Effector memory CD4-positive, alpha-beta T cell (primary cell): ENCODE measurements around the gene C5AR2.
"Not testable (repeated sequence)": the region's sequence is repeated elsewhere in the genome, so short reads cannot be mapped to it uniquely, and the experiment has no call there.

Experiments
- DNase-seq, 3 donors: peaks; one replicate each; pipeline ENCODE4 v3.0.0-alpha.2; 2020
- H3K27ac ChIP-seq: 2 replicates; pipeline ENCODE4 v1.7.0; 2013; ENCODE audit warnings: mild to moderate bottlenecking, low read length, moderate library complexity; ENCODE audit not compliant: insufficient read depth, poor library complexity, severe bottlenecking
- H3K27me3 ChIP-seq: replicated peaks from 2 replicates; pipeline ENCODE4 v1.7.0; 2013; ENCODE audit warnings: mild to moderate bottlenecking, low read length; ENCODE audit not compliant: insufficient read depth, control insufficient read depth, poor library complexity, severe bottlenecking
- H3K36me3 ChIP-seq: 2 replicates; pipeline ENCODE4 v1.7.0; 2013; ENCODE audit warnings: mild to moderate bottlenecking, low read length, moderate library complexity; ENCODE audit not compliant: control insufficient read depth, insufficient read depth
- H3K4me1 ChIP-seq: 2 replicates; pipeline ENCODE4 v1.7.0; 2013; ENCODE audit warnings: low read length, mild to moderate bottlenecking; ENCODE audit not compliant: control insufficient read depth, insufficient read depth, poor library complexity, severe bottlenecking
- H3K4me3 ChIP-seq: 2 replicates; pipeline ENCODE4 v1.7.0; 2013; ENCODE audit warnings: low read length, low read depth, mild to moderate bottlenecking; ENCODE audit not compliant: insufficient read depth, poor library complexity, severe bottlenecking
- H3K9me3 ChIP-seq: 2 replicates; pipeline ENCODE4 v1.7.0; 2013; ENCODE audit warnings: mild to moderate bottlenecking, low read length, moderate library complexity; ENCODE audit not compliant: control insufficient read depth
- total RNA-seq, 3 donors: gene quantifications; one replicate each; lab custom pipeline; 2026; lab: John Stamatoyannopoulos, UW

Gene C5AR2
- total RNA-seq = 1.9 to 3.3 (median 2.7) reads per million in 3 donors

DNA sequence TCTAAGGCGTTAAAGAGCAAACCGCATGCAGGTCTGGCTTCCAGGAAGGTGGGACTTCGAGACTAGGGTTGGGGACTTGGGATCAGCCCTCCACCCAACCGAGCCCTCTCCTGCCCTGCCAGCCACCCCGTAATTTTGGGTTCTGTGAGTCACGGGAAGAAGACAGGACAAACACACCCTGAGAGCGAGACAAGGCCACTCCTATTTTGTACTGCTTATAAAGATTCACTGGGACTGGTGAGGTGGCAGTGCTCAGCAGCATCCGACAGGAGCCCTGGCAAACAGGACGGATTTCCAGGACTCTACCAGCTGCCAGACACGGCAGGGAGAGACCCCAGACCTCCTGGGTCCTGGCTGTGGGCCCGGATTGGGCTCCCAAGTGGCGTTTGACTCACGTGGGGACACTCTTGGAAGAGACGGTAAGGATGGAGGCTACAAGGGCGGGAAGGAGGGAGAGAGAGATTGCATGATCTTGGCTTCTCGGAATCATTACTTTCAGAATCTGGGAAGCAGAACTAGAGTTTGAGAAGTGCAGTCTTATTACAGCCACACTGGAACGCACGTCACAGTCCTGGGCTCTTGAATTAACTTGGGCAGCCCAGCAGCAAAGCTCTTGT lies at the start of gene C5AR2:
C5AR2 (plus strand) TSS at position 245 of the 617 bp plus-strand sequence. CDS start 8,625 bp downstream, outside the sequence.
- H3K4me3 ChIP-seq = no peak within 1 kb of the TSS
- H3K36me3 ChIP-seq = no peaks in the 10 kb centered on the region
- no peaks in the 10 kb centered on the region for H3K9me3 ChIP-seq
- DNase-seq = no peak
- H3K27me3 ChIP-seq = no peaks in the 10 kb centered on the region
- H3K27ac ChIP-seq = no peak within 1 kb of the TSS
- H3K4me1 ChIP-seq = peaks cover 3% of the 10 kb centered on the region

DNA sequence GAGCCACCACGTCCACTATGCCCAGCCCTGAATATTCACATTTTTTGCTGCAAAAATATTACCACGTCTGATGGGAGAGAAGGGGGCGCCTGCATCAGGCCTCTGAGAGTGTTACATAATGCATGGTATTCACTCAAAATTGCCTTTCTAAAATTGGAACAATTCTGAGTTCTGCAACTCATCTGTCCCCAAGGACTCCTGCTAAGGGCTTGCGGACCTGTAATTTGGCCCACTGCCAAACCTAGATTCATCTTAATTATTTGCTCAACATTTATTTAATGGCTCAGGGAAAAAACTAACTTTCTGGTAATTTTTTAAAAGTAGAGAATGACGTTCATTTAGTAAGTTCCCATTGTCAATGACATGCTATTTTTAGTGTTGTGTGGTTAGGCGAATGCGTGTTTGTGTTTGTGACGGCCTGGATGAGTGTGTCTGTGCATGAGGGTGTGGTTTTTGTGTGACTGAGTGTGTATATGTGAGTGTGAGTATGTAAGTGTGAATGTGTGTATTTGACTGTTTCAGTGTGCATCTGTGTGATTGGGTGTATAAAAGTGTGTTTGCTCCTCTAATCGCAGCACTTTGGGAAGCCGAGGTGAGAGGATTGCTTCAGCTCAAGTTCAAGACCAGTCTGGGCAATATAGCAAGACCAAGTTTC lies 48.4 kb upstream of the C5AR2 start:
- Histone ChIP-seq H3K4me3 (no peak overlapping the region), H3K27ac (no peak overlapping the region), H3K36me3 (no peaks in the 10 kb centered on the region), H3K4me1 (peaks cover 3% of the 10 kb centered on the region), H3K9me3 (no peaks in the 10 kb centered on the region), H3K27me3 (no peaks in the 10 kb centered on the region)
- DNase-seq = no peak

DNA sequence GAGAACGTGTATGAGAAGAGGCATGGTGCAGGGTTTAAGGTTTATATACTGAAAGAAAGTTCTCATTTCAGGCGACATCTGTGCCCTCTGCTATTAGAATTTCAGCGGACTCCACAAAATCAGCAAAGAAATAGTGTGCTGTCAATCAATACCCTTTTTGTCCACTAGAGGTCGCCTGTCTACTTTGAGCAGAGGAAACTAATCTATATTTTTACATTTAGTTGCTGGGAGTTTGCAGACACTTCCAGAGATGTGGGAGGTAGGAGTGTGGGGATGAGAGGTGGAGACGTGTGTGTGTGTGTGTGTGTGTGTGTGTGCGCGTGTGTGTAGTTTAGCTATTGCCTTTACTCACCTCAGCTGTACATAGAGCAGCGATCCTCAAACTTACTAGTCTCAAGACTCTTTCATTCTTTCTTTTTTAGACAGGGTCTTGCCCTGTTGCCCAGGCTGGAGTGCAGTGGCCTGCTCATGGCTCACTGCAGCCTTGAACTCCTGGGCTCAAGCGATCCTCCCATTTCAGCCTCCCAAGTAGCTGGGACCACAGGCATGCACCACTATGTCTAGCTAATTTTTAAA lies 47.6 kb upstream of the C5AR2 start:
- no peak overlapping the region for H3K27ac ChIP-seq
- no peaks in the 10 kb centered on the region for H3K36me3 ChIP-seq
- no peak overlapping the region for H3K4me3 ChIP-seq
- peak in 1 of 3 donors; percentile 32 for DNase-seq
- H3K27me3 ChIP-seq = no peaks in the 10 kb centered on the region
- no peaks in the 10 kb centered on the region for H3K9me3 ChIP-seq
- peaks cover 3% of the 10 kb centered on the region for H3K4me1 ChIP-seq

DNA sequence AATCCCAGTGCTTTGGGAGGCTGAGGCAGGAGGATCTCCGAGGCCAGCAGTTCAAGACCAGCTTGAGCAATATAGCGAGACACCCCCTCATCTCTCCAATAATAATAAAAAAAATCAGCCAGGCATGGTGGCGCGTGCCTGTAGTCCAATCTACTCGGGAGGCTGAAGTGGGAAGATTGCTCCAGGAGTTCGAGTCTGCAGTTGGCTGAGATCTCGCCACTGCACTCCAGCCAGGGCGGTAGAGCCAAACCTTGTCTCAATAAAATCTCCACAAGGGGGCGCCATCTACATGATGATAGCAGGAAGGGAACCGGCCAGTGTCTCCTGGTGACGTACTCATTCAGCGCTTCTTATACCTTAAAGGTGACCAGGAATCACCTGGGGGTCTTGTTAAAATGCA lies 35.9 kb upstream of the C5AR2 start:
- Histone ChIP-seq H3K4me1 (no peaks in the 10 kb centered on the region), H3K27me3 (no peaks in the 10 kb centered on the region), H3K27ac (no peak overlapping the region), H3K36me3 (no peaks in the 10 kb centered on the region), H3K4me3 (no peak overlapping the region), H3K9me3 (no peaks in the 10 kb centered on the region)
- peak; percentile 38 to 72 (median 60) for DNase-seq

DNA sequence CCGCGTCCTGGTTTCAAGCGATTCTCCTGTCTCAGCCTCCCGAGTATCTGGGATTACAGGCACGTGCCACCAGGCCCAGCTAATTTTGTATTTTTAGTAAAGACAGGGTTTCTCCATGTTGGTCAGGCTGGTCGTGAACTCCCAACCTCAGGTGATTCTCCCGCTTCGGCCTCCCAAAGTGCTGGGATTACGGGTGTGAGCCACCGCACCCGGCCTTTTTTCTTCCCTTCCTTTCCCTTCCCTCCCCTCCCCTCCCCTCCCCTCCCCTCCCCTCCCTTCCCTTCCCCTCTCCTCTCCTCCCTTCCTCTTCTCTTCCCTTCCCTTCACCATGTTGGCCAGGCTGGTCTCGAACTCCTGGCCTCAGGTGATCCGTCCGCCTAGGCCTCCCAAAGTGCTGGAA lies 31.1 kb upstream of the C5AR2 start:
- not testable (repeated sequence) for H3K9me3 ChIP-seq, H3K27me3 ChIP-seq, DNase-seq, H3K36me3 ChIP-seq, H3K4me3 ChIP-seq, H3K27ac ChIP-seq, H3K4me1 ChIP-seq

DNA sequence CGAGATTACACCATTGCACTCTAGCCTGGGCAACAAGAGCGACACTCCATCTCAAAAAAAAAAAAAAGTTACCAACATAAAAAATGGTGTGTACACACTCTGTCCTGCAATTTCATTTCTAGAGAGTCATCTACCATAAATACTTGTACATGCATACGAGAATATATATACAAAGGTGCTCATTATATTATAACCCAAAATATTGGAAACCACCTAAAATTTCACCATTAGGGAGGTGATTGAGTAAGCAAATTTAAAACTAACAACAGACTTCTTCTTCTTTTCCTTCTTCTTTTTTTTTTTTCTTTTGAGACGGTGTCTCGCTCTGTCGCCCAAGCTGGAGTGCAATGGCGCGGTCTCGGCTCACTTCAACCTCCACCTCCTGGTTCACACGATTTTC lies 29.7 kb upstream of the C5AR2 start:
- no peak overlapping the region for H3K27ac ChIP-seq
- H3K27me3 ChIP-seq = no peaks in the 10 kb centered on the region
- H3K36me3 ChIP-seq = no peaks in the 10 kb centered on the region
- H3K9me3 ChIP-seq = no peaks in the 10 kb centered on the region
- no peak overlapping the region for H3K4me3 ChIP-seq
- no peaks in the 10 kb centered on the region for H3K4me1 ChIP-seq
- no peak for DNase-seq

DNA sequence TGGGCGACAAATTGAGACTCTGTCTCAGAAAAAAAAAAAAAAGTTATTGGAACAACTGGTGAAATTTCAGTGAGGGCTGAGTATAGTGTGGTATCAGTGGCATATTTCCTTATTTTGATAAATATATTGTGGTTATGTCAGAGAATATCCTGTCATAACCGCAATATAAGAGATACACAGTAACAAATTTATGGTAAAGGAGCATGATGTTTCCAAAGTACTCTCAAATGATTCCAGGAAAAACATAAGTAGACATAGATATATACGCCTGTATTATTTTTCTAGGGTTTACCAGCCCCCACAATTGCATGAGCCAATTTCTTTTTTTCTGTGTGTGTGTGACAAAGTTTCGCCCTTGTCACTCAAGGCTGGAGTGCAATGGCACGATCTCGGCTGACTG lies 28.0 kb upstream of the C5AR2 start:
- no peak overlapping the region for H3K4me3 ChIP-seq
- no peaks in the 10 kb centered on the region for H3K9me3 ChIP-seq
- DNase-seq = no peak
- H3K4me1 ChIP-seq = no peaks in the 10 kb centered on the region
- H3K27me3 ChIP-seq = no peaks in the 10 kb centered on the region
- no peak overlapping the region for H3K27ac ChIP-seq
- H3K36me3 ChIP-seq = no peaks in the 10 kb centered on the region

DNA sequence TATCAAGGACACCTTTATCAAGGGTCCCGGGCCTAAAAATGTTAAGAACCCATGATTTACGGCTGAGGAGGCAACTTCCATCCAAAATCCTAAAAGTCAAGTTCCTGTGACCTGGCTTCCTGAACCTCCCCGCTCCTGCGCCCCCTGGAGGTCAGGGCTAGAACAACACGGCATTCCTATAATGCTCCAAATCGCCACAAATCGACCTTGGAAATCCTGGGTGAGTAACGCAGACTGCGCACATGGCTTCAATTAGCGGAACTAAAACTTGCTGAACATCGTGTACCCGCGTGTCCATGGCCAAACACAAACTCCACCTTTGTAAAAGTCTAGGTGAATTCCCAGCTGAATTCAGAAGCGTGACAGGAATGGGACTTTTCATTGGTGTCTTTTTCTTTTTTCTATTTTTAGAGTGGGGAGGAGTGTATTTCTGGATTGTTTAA lies 26.6 kb upstream of the C5AR2 start:
- H3K4me1 ChIP-seq = no peaks in the 10 kb centered on the region
- H3K36me3 ChIP-seq = no peaks in the 10 kb centered on the region
- no peaks in the 10 kb centered on the region for H3K9me3 ChIP-seq
- H3K27me3 ChIP-seq = no peaks in the 10 kb centered on the region
- H3K4me3 ChIP-seq = no peak overlapping the region
- peak; percentile 27 to 47 (median 29) for DNase-seq
- no peak overlapping the region for H3K27ac ChIP-seq

DNA sequence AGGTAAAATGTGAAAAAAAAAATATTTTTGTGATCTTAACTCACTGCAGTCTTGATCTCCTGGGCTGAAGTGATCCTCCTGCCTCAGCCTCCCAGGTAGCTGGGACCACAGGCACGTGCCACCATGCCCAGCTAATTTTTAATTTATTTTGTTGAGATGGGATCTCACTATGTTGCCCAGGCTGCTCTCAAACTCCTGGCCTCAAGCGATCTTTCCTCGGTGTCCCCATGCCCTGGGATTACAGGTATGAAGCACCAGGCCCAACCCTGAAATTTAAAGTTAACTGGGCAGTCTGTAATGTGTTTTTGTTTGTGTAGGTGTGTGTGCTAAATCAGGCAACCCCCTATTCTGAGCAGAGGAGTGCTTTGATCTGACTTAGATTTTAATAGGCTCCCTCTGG lies 25.7 kb upstream of the C5AR2 start:
- Histone ChIP-seq H3K27me3 (no peaks in the 10 kb centered on the region), H3K27ac (no peak overlapping the region), H3K4me3 (no peak overlapping the region), H3K36me3 (no peaks in the 10 kb centered on the region), H3K9me3 (no peaks in the 10 kb centered on the region), H3K4me1 (no peaks in the 10 kb centered on the region)
- no peak for DNase-seq

DNA sequence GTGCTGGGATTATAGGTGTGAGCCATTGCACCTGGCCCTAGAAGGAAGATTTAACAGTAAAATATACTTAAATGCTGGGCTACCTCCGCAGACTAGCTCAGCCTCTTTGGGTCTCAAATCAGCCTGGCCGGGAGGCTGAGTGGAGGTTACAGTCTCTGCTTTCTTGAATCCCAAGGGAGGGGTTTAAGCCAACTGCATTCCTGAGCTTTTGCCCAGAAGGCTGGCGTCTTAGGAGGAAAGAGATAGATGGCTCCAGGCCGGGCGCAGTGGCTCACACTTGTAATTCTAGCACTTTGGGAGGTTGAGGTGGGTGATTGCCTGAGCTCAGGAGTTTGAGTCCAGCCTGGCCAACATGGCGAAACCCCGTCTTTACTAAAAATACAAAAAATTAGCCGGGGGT lies 22.9 kb upstream of the C5AR2 start:
- Histone ChIP-seq H3K4me1 (no peaks in the 10 kb centered on the region), H3K27me3 (peaks cover 3% of the 10 kb centered on the region), H3K4me3 (no peak overlapping the region), H3K27ac (no peak overlapping the region), H3K36me3 (no peaks in the 10 kb centered on the region), H3K9me3 (no peaks in the 10 kb centered on the region)
- DNase-seq = no peak
